Suprapubic skin (tissue), 4 donors: Measurements from ENCODE around the gene HADHA. TPM values are rescaled to one million over a fixed set of nuclear protein-coding genes. Genes with fewer than 3 reads are reported as not detected.

Experiments
- DNase-seq, 2 donors: peaks; one replicate each; pipeline ENCODE4 v3.0.0-alpha.2; 2019; ENCODE audit warnings: low spot score in 2 of 2
- H3K27ac ChIP-seq: fragments of 200-600 bp; sonication (generic); one replicate; pipeline ENCODE4 v1.5.1; 2019
- H3K27me3 ChIP-seq: fragments of 200-600 bp; sonication (generic); one replicate; pipeline ENCODE4 v1.5.1; 2019
- H3K36me3 ChIP-seq: fragments of 200-600 bp; sonication (generic); one replicate; pipeline ENCODE4 v1.5.1; 2019
- H3K4me1 ChIP-seq: fragments of 200-600 bp; sonication (generic); one replicate; pipeline ENCODE4 v1.5.1; 2019
- H3K4me3 ChIP-seq: fragments of 200-600 bp; sonication (generic); one replicate; pipeline ENCODE4 v1.5.1; 2019; ENCODE audit warnings: mild to moderate bottlenecking
- H3K9me3 ChIP-seq: fragments of 200-600 bp; sonication (generic); one replicate; pipeline ENCODE4 v1.5.1; 2019
- CTCF ChIP-seq, 2 donors: fragments of 200-600 bp in 1 of 2; fragments of 450-650 bp in 1 of 2; sonication (generic) in 1 of 2; IDR thresholded peaks; one replicate each; pipeline ENCODE4 v1.5.1; 2016 to 2019; ENCODE audit warnings: antibody characterized with exemption in 2 of 2, mild to moderate bottlenecking in 1 of 2, moderate library complexity in 1 of 2
- EP300 ChIP-seq: sonication (generic); formaldehyde crosslinking; IDR thresholded peaks from one replicate; pipeline ENCODE4 v1.6.1; 2017; ENCODE audit warnings: antibody characterized with exemption
- POLR2A ChIP-seq, 2 donors: fragments of 450-650 bp; IDR thresholded peaks; one replicate each; pipeline ENCODE4 v1.6.1; 2017; ENCODE audit warnings: antibody characterized with exemption in 2 of 2, mild to moderate bottlenecking in 2 of 2, moderate library complexity in 2 of 2
- POLR2AphosphoS5 ChIP-seq, 3 donors: sonication (generic); formaldehyde crosslinking; IDR thresholded peaks; one replicate each; pipeline ENCODE4 v1.6.1; 2017; ENCODE audit warnings: antibody characterized with exemption in 3 of 3
- WGBS: methylation state at CpG from one replicate; pipeline ENCODE4 v1.1.5; 2018; 5-methylcytosine and 5-hydroxymethylcytosine counted together
- total RNA-seq, 4 donors: library from RNA; depleted of rRNA; stranded (reverse); fragments of >200 nt; gene quantifications; one replicate each; pipeline ENCODE4 v1.1.0, GENCODE V29; 2016

HADHA gene
- total RNA-seq, 4 donors from 2014 or later, result 120 to 145 (median 131) TPM

- H3K9me3 ChIP-seq, result no peaks in the 10 kb centered on the region
- no peak overlapping the region for H3K27ac ChIP-seq
- H3K4me3 ChIP-seq, result no peak overlapping the region
- no peaks in the 10 kb centered on the region for H3K27me3 ChIP-seq
- no peak for DNase-seq
- 95% methylated on average over 5 of the region's 5 CpGs for WGBS
- TF ChIP-seq POLR2AphosphoS5 (IDR thresholded peaks at IDR 0.05) (no peak), CTCF (IDR thresholded peaks at IDR 0.05) (no peak), POLR2A (IDR thresholded peaks at IDR 0.05) (no peak)
- H3K4me1 ChIP-seq, result no peaks in the 10 kb centered on the region
- H3K36me3 ChIP-seq, result no peaks in the 10 kb centered on the region
These were observed 86.9 kb downstream of the HADHA start for GRCh38 chr2:26157580-26157979.

DNA sequence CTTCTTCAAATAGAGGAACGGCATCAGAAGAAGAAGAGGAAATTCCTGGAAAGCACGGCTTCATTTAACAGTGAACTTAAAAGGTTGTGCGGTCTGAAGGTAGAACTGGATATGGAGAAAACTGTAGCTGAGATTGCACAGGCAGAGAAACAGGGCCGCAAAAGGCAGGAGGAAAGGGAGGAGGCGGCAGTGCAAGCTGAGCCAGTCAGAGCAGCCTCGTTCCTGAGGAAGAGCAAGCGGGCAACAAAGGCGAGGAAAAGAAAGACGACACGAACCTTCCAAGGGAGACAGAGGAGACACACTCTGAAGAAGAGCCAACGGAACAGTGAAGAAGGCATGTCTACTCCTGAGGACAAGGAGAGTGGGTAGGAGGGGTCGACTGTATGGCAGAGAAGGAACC, 94.2 kb downstream of the HADHA start:
- DNase-seq, result no peak
- Histone ChIP-seq H3K27me3 (peaks cover 3% of the 10 kb centered on the region), H3K36me3 (no peaks in the 10 kb centered on the region), H3K4me1 (peaks cover under 1% of the 10 kb centered on the region), H3K9me3 (no peaks in the 10 kb centered on the region), H3K27ac (no peak overlapping the region), H3K4me3 (no peak overlapping the region)
- TF ChIP-seq EP300, result no peak
- no peak for TF ChIP-seq POLR2A (IDR thresholded peaks at IDR 0.05)
- no peak for TF ChIP-seq CTCF (IDR thresholded peaks at IDR 0.05)
- TF ChIP-seq POLR2AphosphoS5 (IDR thresholded peaks at IDR 0.05), result no peak
- 79% methylated on average over 12 of the region's 12 CpGs for WGBS

GRCh38 chr2:26148501-26148900, 95.9 kb downstream of the HADHA start:
- H3K36me3 ChIP-seq, result no peaks in the 10 kb centered on the region
- no peak overlapping the region for H3K4me3 ChIP-seq
- H3K4me1 ChIP-seq, result peaks cover 8% of the 10 kb centered on the region
- peaks cover 3% of the 10 kb centered on the region for H3K27me3 ChIP-seq
- H3K27ac ChIP-seq, result no peak overlapping the region
- H3K9me3 ChIP-seq, result no peaks in the 10 kb centered on the region
- no peak for TF ChIP-seq POLR2AphosphoS5 (IDR thresholded peaks at IDR 0.05)
- TF ChIP-seq EP300, result no peak
- no peak for TF ChIP-seq CTCF (IDR thresholded peaks at IDR 0.05)
- TF ChIP-seq POLR2A (IDR thresholded peaks at IDR 0.05), result no peak
- no peak for DNase-seq
- WGBS, result 37% methylated on average over 2 of the region's 2 CpGs

GRCh38 chr2:26144953-26145680, 99.3 kb downstream of the HADHA start:
- Histone ChIP-seq H3K27ac (no peak overlapping the region), H3K4me1 (peaks cover 8% of the 10 kb centered on the region), H3K4me3 (no peak overlapping the region), H3K27me3 (no peaks in the 10 kb centered on the region), H3K36me3 (no peaks in the 10 kb centered on the region), H3K9me3 (no peaks in the 10 kb centered on the region)
- DNase-seq, result no peak
- TF ChIP-seq POLR2AphosphoS5 (IDR thresholded peaks at IDR 0.05), result no peak
- TF ChIP-seq CTCF (IDR thresholded peaks at IDR 0.05), result peak; percentile 62 to 79
- TF ChIP-seq EP300, result no peak
- WGBS, result 25% methylated on average over 11 of the region's 11 CpGs

GRCh38 chr2:26144031-26144430, 100.4 kb downstream of the HADHA start:
- 65% methylated on average over 7 of the region's 7 CpGs for WGBS
- H3K27ac ChIP-seq, result no peak overlapping the region

More at GRCh38 chr2:26144031-26144430, 100.4 kb downstream of the HADHA start:
- Histone ChIP-seq H3K27me3 (no peaks in the 10 kb centered on the region), H3K4me1 (peaks cover 8% of the 10 kb centered on the region), H3K36me3 (no peaks in the 10 kb centered on the region), H3K9me3 (no peaks in the 10 kb centered on the region), H3K4me3 (no peak overlapping the region)
- DNase-seq, result no peak
- TF ChIP-seq POLR2AphosphoS5 (IDR thresholded peaks at IDR 0.05) (no peak), CTCF (IDR thresholded peaks at IDR 0.05) (no peak), EP300 (no peak), POLR2A (IDR thresholded peaks at IDR 0.05) (no peak)
